ENCODE results near the gene C20orf202.

Gene C20orf202

GRCh38 chr20:1209447-1210387 lies 6.5 kb downstream of the C20orf202 start:
- TF ChIP-seq GATA2 (IDR thresholded peaks at IDR 0.05; ENCODE audit: low read depth, low read length) (no peak), GATA3 (IDR thresholded peaks at IDR 0.05; ENCODE audit: low read depth, low read length) (no peak)

- TF ChIP-seq GATA2 (IDR thresholded peaks at IDR 0.05; ENCODE audit: low read depth, low read length): no peak
- TF ChIP-seq GATA3 (IDR thresholded peaks at IDR 0.05; ENCODE audit: low read depth, low read length): no peak
Measured at GRCh38 chr20:1210501-1210900, 7.2 kb downstream of the C20orf202 start.

- TF ChIP-seq GATA3 (IDR thresholded peaks at IDR 0.05; ENCODE audit: low read depth, low read length) (no peak), GATA2 (IDR thresholded peaks at IDR 0.05; ENCODE audit: low read depth, low read length) (no peak)
Measured at GRCh38 chr20:1212023-1212422, 8.8 kb downstream of the C20orf202 start.

- no peak for TF ChIP-seq GATA2 (IDR thresholded peaks at IDR 0.05; ENCODE audit: low read depth, low read length)
- no peak for TF ChIP-seq GATA3 (IDR thresholded peaks at IDR 0.05; ENCODE audit: low read depth, low read length)
Measured at GRCh38 chr20:1212607-1213396, 9.5 kb downstream of the C20orf202 start.

- no peak for TF ChIP-seq GATA3 (IDR thresholded peaks at IDR 0.05; ENCODE audit: low read depth, low read length)
- TF ChIP-seq GATA2 (IDR thresholded peaks at IDR 0.05; ENCODE audit: low read depth, low read length): no peak
Measured at GRCh38 chr20:1214838-1215261, 11.6 kb downstream of the C20orf202 start.

GRCh38 chr20:1215386-1216170 lies 12.3 kb downstream of the C20orf202 start:
- TF ChIP-seq GATA2 (IDR thresholded peaks at IDR 0.05; ENCODE audit: low read depth, low read length) (no peak), GATA3 (IDR thresholded peaks at IDR 0.05; ENCODE audit: low read depth, low read length) (no peak)

- TF ChIP-seq GATA3 (IDR thresholded peaks at IDR 0.05; ENCODE audit: low read depth, low read length): no peak
- no peak for TF ChIP-seq GATA2 (IDR thresholded peaks at IDR 0.05; ENCODE audit: low read depth, low read length)
Measured at GRCh38 chr20:1224205-1224890, 21.1 kb downstream of the C20orf202 start.

- TF ChIP-seq GATA2 (IDR thresholded peaks at IDR 0.05; ENCODE audit: low read depth, low read length) (no peak), GATA3 (IDR thresholded peaks at IDR 0.05; ENCODE audit: low read depth, low read length) (no peak)
Measured at GRCh38 chr20:1225263-1225782, 22.1 kb downstream of the C20orf202 start.

- TF ChIP-seq GATA2 (IDR thresholded peaks at IDR 0.05; ENCODE audit: low read depth, low read length) (no peak), GATA3 (IDR thresholded peaks at IDR 0.05; ENCODE audit: low read depth, low read length) (no peak)
Measured at GRCh38 chr20:1225783-1226654, 22.8 kb downstream of the C20orf202 start, which contains the start of gene RAD21L1. RAD21L1 (plus strand) TSS chr20:1226044; CDS start chr20:1228454, 2,410 bp downstream.

GRCh38 chr20:1229541-1229940 lies 26.3 kb downstream of the C20orf202 start:
- TF ChIP-seq GATA2 (IDR thresholded peaks at IDR 0.05; ENCODE audit: low read depth, low read length) (no peak), GATA3 (IDR thresholded peaks at IDR 0.05; ENCODE audit: low read depth, low read length) (no peak)

- no peak for TF ChIP-seq GATA3 (IDR thresholded peaks at IDR 0.05; ENCODE audit: low read depth, low read length)
- no peak for TF ChIP-seq GATA2 (IDR thresholded peaks at IDR 0.05; ENCODE audit: low read depth, low read length)
Measured at GRCh38 chr20:1232286-1233111, 29.2 kb downstream of the C20orf202 start.
